H1 (cell line): ENCODE results near the gene RABGAP1.

Experiments
- EP300 ChIP-seq, 2 experiments: IDR thresholded peaks; 1 replicate in 1 of 2; 2 replicates in 1 of 2; pipeline ENCODE4 v1.6.1; 2011 to 2012; ENCODE audit warnings: low read depth in 2 of 2, low read length in 2 of 2, mild to moderate bottlenecking in 2 of 2, borderline replicate concordance in 1 of 2, inconsistent platforms in 1 of 2, moderate library complexity in 1 of 2
- EZH2 ChIP-seq: fragments of 200-600 bp; sonication (generic); IDR thresholded peaks from 2 replicates; pipeline ENCODE4 v1.7.1; 2012; ENCODE audit warnings: low read depth, mild to moderate bottlenecking, moderate library complexity, low read length, inconsistent platforms; ENCODE audit not compliant: severe bottlenecking
- JUND ChIP-seq: IDR thresholded peaks from 2 replicates; pipeline ENCODE4 v1.6.1; 2011; ENCODE audit warnings: mild to moderate bottlenecking, improper control_type of control experiment, low read length
- POLR2A ChIP-seq, 2 experiments: IDR thresholded peaks; 1 replicate in 1 of 2; 2 replicates in 1 of 2; pipeline ENCODE4 v1.6.1; 2011; ENCODE audit warnings: low read depth in 2 of 2, low read length in 2 of 2, mild to moderate bottlenecking in 2 of 2; ENCODE audit errors: control extremely low read depth in 1 of 2
- SUZ12 ChIP-seq: fragments of 200-600 bp; sonication (generic); IDR thresholded peaks from 2 replicates; pipeline ENCODE4 v1.6.1; 2012; ENCODE audit warnings: mild to moderate bottlenecking, inconsistent platforms, low read length, moderate library complexity, mixed read lengths
- TF ChIP-seq, protein P1 (sequence below), 3 experiments: IDR thresholded peaks; 1 replicate in 2 of 3; 2 replicates in 1 of 3; pipeline versions ENCODE4 v1.5.1 to v1.6.1; 2011; ENCODE audit warnings: low read length in 3 of 3, mild to moderate bottlenecking in 3 of 3, inconsistent platforms in 2 of 3, low read depth in 1 of 3, moderate library complexity in 1 of 3; ENCODE audit not compliant: insufficient read depth in 1 of 3; ENCODE audit errors: control extremely low read depth in 1 of 3

DNA sequence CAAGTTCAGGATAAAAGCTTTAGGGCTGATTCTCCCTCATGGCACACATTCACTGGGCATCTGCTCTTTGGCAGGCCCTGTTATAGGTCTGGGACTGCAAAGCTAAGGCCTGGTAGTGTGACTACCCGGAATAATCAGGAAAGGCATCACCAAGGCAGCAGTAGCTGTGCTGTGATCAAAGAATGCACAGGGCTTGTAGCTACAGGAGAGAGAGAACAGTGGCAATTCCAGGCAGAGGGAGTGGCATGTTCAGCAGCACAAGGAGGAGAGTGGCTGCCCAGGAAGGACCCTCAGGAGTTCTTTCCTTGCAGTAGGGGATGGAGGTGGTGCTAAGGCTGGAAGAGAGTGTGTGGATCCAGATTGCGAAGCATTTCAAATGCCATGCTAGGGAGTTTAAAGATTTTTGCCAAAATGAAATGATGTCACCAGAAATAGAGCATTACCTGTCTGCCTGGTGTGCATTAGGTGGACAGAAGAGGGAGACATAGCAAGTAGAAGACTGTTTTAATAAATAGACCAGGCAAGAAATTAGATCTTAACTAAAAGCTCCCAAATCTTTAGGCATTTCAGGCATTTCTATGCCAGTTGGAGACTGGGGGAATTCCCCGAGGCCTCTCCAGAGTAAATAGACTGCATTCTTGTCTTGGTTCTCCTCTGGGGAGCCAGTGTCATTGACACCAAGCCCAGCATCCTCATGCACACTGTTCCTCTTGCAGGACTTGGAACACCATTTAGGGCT, 161.7 kb downstream of the RABGAP1 start:
- TF ChIP-seq, protein P1, sequence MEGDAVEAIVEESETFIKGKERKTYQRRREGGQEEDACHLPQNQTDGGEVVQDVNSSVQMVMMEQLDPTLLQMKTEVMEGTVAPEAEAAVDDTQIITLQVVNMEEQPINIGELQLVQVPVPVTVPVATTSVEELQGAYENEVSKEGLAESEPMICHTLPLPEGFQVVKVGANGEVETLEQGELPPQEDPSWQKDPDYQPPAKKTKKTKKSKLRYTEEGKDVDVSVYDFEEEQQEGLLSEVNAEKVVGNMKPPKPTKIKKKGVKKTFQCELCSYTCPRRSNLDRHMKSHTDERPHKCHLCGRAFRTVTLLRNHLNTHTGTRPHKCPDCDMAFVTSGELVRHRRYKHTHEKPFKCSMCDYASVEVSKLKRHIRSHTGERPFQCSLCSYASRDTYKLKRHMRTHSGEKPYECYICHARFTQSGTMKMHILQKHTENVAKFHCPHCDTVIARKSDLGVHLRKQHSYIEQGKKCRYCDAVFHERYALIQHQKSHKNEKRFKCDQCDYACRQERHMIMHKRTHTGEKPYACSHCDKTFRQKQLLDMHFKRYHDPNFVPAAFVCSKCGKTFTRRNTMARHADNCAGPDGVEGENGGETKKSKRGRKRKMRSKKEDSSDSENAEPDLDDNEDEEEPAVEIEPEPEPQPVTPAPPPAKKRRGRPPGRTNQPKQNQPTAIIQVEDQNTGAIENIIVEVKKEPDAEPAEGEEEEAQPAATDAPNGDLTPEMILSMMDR (IDR thresholded peaks at IDR 0.05; ENCODE audit: control extremely low read depth in 1 of 3, insufficient read depth in 1 of 3, low read depth in 1 of 3, low read length in 3 of 3): no peak
- TF ChIP-seq JUND: no peak
- no peak for TF ChIP-seq EZH2
- no peak for TF ChIP-seq SUZ12
- no peak; a peak in 1 of 3 replicates for TF ChIP-seq EP300 (IDR thresholded peaks at IDR 0.05; ENCODE audit: borderline replicate concordance in 1 of 2, low read depth in 2 of 2, low read length in 2 of 2)
- peak in 1 of 2 experiments; percentile 48; a peak in 2 of 3 replicates for TF ChIP-seq POLR2A (IDR thresholded peaks at IDR 0.05; ENCODE audit: control extremely low read depth in 1 of 2, low read depth in 2 of 2, low read length in 2 of 2)
